Measurements from ENCODE around the gene IL25.

DNA sequence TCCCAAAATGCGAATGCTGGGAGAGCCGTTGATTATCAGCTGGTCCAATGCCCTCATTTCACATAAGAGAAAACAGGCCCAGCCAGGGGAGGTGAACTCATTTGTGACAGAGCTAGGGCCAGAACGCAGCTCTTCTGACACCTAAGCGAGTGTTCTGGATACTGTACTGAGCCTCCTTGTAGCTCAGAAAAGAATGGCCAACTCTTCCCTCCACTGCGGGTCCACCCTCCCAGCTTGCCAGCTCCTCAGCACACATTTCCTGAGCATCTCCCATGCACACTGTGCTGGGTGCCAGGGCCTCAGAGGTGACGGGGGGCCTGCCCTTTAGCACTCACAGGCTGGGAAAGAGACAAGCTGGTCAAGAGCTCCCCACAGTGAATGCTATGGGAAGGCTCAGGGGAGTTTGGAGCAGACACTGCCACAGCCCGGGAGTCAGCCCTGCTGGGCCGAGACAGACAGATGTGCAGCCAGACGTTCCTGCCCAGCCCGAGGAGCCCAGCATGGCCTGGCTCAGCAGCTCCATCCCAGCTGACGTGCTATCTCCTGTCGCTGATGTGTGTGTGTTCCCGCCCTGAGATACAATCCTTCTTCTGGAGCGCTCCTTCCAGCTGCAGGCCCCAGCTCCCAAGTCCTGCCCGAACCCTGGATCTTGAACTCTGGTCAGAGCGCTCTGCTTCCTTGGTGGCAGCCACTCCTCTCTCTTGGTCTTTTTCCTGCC, 7.7 kb downstream of the IL25 start:
- TF ChIP-seq, protein P1, sequence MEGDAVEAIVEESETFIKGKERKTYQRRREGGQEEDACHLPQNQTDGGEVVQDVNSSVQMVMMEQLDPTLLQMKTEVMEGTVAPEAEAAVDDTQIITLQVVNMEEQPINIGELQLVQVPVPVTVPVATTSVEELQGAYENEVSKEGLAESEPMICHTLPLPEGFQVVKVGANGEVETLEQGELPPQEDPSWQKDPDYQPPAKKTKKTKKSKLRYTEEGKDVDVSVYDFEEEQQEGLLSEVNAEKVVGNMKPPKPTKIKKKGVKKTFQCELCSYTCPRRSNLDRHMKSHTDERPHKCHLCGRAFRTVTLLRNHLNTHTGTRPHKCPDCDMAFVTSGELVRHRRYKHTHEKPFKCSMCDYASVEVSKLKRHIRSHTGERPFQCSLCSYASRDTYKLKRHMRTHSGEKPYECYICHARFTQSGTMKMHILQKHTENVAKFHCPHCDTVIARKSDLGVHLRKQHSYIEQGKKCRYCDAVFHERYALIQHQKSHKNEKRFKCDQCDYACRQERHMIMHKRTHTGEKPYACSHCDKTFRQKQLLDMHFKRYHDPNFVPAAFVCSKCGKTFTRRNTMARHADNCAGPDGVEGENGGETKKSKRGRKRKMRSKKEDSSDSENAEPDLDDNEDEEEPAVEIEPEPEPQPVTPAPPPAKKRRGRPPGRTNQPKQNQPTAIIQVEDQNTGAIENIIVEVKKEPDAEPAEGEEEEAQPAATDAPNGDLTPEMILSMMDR (conservative IDR thresholded peaks at IDR 0.05; ENCODE audit: low read length), result 0 out of 2 replicates have a peak, but pooled peaks have one; percentile 6
- TF ChIP-seq EZH2phosphoT487 (IDR thresholded peaks at IDR 0.05; ENCODE audit: borderline replicate concordance), result no peak

Measured in Loucy (cell line).